Caco-2 (cell line): ENCODE data around the gene PPP1R12B. TPM values are rescaled to one million over a fixed set of nuclear protein-coding genes. Genes with fewer than 3 reads are reported as not detected.
"Not testable (repeated sequence)": the region's sequence is repeated elsewhere in the genome, so short reads cannot be mapped to it uniquely, and the experiment has no call there.

Experiments used
- BruUV-seq: library from RNA; stranded (reverse); fragments of 400-500 nt; replicated peaks from 2 replicates; lab custom pipeline; 2021; lab: Mats Ljungman, UMichigan
- CTCF ChIA-PET: fragments of 300-600 bp; sonication (Branson Sonifier 250); formaldehyde crosslinking; loops from one replicate; lab custom pipeline; 2022; ENCODE audit warnings: antibody characterized with exemption; lab: Charles Lee
- POLR2A ChIA-PET: fragments of 300-600 bp; sonication (Branson Sonifier 250); formaldehyde crosslinking; loops from one replicate; lab custom pipeline; 2022; ENCODE audit warnings: antibody characterized with exemption; lab: Charles Lee
- DNase-seq, 2 experiments: peaks; one replicate each; pipeline versions ENCODE4 v3.0.0 to v3.0.0-alpha.2; 2020 to 2022
- H3K27me3 ChIP-seq: replicated peaks from 2 replicates; pipeline ENCODE4 v1.6.0; 2011; ENCODE audit warnings: low read length; ENCODE audit not compliant: control insufficient read depth, insufficient read depth
- H3K36me3 ChIP-seq: 2 replicates; pipeline ENCODE4 v1.5.1; 2011; ENCODE audit warnings: low read length; ENCODE audit not compliant: control insufficient read depth, insufficient read depth
- H3K4me1 ChIP-seq: fragments of 250-450 bp; sonication (Bioruptor Pico); 2 replicates; pipeline ENCODE4 v1.5.1; 2020; ENCODE audit warnings: mild to moderate bottlenecking
- H3K4me3 ChIP-seq: 2 replicates; pipeline ENCODE4 v1.5.1; 2011; ENCODE audit warnings: low read depth, mild to moderate bottlenecking, control low read depth, low read length
- H3K9me3 ChIP-seq: fragments of 250-450 bp; sonication (Bioruptor Pico); 2 replicates; pipeline ENCODE4 v1.5.1; 2020; ENCODE audit warnings: mild to moderate bottlenecking, moderate library complexity
- H3K27ac Mint-ChIP-seq: one replicate; pipeline ENCODE4 v1.8.0; 2022; ENCODE audit warnings: mixed read lengths; ENCODE audit not compliant: unreplicated experiment
- H3K27me3 Mint-ChIP-seq: one replicate; pipeline ENCODE4 v1.8.0; 2022; ENCODE audit warnings: mixed read lengths; ENCODE audit not compliant: insufficient read depth, unreplicated experiment
- H3K36me3 Mint-ChIP-seq: one replicate; pipeline ENCODE4 v1.8.0; 2022; ENCODE audit warnings: mild to moderate bottlenecking, mixed read lengths; ENCODE audit not compliant: insufficient read depth, unreplicated experiment
- H3K4me1 Mint-ChIP-seq: one replicate; pipeline ENCODE4 v1.8.0; 2022; ENCODE audit warnings: low read depth, mixed read lengths; ENCODE audit not compliant: unreplicated experiment
- H3K4me3 Mint-ChIP-seq: one replicate; pipeline ENCODE4 v1.8.0; 2022; ENCODE audit warnings: mild to moderate bottlenecking, moderate library complexity, mixed read lengths; ENCODE audit not compliant: unreplicated experiment
- H3K9me3 Mint-ChIP-seq: one replicate; pipeline ENCODE4 v1.8.0; 2022; ENCODE audit warnings: mixed read lengths; ENCODE audit not compliant: unreplicated experiment
- CTCF ChIP-seq, 2 experiments: fragments of 200-600 bp in 1 of 2; IDR thresholded peaks; 1 replicate in 1 of 2; 2 replicates in 1 of 2; pipeline versions ENCODE4 v1.5.1 to v1.8.0; 2011 to 2022; ENCODE audit warnings: antibody characterized with exemption in 1 of 2, control low read depth in 1 of 2, inconsistent platforms in 1 of 2, low read depth in 1 of 2, low read length in 1 of 2, mild to moderate bottlenecking in 1 of 2, moderate library complexity in 1 of 2; ENCODE audit not compliant: insufficient read depth in 1 of 2, severe bottlenecking in 1 of 2, unreplicated experiment in 1 of 2
- intact Hi-C: fragments of 100-400 bp; cut with micrococcal nuclease; formaldehyde crosslinking; loops from one replicate; pipeline ENCODE4 v1.10.0; 2022; ENCODE audit not compliant: unreplicated experiment
- total RNA-seq: library from RNA; stranded (reverse); gene quantifications from 2 replicates; pipeline ENCODE4 v1.2.3, GENCODE V29; 2022

PPP1R12B gene
- total RNA-seq, 1 experiment from 2014 or later, result 16.4 TPM

DNA sequence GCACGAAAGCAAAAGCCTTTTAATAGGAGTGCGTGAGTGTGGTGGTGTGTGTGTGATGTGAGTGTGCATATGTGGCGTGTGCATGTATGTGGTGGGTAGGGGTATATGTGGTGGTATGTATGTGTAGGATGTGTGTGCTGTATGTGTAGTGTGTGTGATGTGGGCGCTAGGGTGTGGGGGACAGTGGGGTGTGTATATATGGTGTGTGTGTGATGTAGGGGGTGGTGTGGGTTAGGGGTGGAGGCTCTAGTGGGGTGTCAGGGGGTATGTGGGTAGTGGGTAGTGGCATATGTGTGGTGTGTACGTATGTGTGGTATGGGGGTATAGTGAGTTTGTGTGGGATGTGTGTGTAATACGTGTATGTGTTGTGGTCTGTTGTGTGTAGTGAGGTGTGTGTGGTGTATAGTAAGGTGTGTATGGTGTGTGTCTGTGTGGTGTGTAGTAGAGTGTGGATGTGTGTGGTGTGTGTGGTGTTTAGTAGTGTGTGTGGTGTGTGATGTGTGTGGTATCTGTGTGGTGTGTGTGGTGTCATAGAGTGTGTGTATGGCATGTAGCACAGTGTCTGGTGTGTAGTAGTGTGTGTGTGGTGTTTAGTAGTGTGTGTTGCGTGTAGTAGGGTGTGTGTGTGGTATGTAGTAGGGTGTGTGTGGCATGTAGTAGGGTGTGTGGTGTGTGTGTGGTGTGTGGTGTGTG, 275.7 kb downstream of the PPP1R12B start:
- CTCF ChIA-PET, result no interaction called here

DNA sequence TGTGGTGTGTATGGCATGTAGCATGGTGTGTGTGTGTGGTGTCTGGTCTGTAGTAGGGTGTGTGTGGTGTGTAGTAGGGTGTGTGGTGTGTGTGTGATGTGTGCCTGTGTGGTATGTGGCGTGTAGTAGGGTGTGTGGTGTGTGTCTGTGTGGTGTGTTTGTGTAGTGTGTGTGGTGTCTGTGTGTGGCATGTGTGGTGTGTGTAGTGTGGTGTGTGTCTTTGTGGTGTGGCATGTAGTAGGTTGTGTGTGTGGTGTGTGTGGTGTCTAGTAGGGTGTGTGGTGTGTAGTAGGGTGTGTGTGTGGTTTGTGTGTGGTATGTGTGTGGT, 276.2 kb downstream of the PPP1R12B start:
- TF ChIP-seq CTCF (IDR thresholded peaks at IDR 0.05; ENCODE audit: insufficient read depth in 1 of 2, low read depth in 1 of 2, low read length in 1 of 2, severe bottlenecking in 1 of 2, unreplicated experiment in 1 of 2), result no peak
- Mint-ChIP-seq H3K36me3 (no peaks in the 10 kb centered on the region), H3K4me3 (no peak overlapping the region), H3K9me3 (no peaks in the 10 kb centered on the region), H3K27me3 (no peaks in the 10 kb centered on the region), H3K27ac (no peak overlapping the region), H3K4me1 (no peaks in the 10 kb centered on the region)
- POLR2A ChIA-PET, result no interaction called here
- H3K4me3 ChIP-seq, result no peak overlapping the region
- no TSS peak for BruUV-seq
- H3K4me1 ChIP-seq, result no peaks in the 10 kb centered on the region
- CTCF ChIA-PET, result no interaction called here
- H3K36me3 ChIP-seq, result no peaks in the 10 kb centered on the region
- H3K27me3 ChIP-seq, result no peaks in the 10 kb centered on the region
- H3K9me3 ChIP-seq, result no peaks in the 10 kb centered on the region
- DNase-seq, result peak in 1 of 2 experiments; percentile 25
- intact Hi-C loops, result no loop called here

More for the DNA sequence above, 275.7 kb downstream of the PPP1R12B start:
- POLR2A ChIA-PET, result no interaction called here
- Histone ChIP-seq H3K27me3 (no peaks in the 10 kb centered on the region), H3K36me3 (no peaks in the 10 kb centered on the region), H3K4me3 (no peak overlapping the region), H3K4me1 (no peaks in the 10 kb centered on the region), H3K9me3 (no peaks in the 10 kb centered on the region)
- H3K27me3 Mint-ChIP-seq, result no peaks in the 10 kb centered on the region
- no peak overlapping the region for H3K4me3 Mint-ChIP-seq
- H3K36me3 Mint-ChIP-seq, result no peaks in the 10 kb centered on the region
- peak in 1 of 2 experiments; percentile 8 for DNase-seq
- TF ChIP-seq CTCF (IDR thresholded peaks at IDR 0.05; ENCODE audit: insufficient read depth in 1 of 2, low read depth in 1 of 2, low read length in 1 of 2, severe bottlenecking in 1 of 2, unreplicated experiment in 1 of 2), result no peak
- no peak overlapping the region for H3K27ac Mint-ChIP-seq
- intact Hi-C loops, result no loop called here
- H3K9me3 Mint-ChIP-seq, result no peaks in the 10 kb centered on the region
- BruUV-seq, result no TSS peak
- no peaks in the 10 kb centered on the region for H3K4me1 Mint-ChIP-seq

DNA sequence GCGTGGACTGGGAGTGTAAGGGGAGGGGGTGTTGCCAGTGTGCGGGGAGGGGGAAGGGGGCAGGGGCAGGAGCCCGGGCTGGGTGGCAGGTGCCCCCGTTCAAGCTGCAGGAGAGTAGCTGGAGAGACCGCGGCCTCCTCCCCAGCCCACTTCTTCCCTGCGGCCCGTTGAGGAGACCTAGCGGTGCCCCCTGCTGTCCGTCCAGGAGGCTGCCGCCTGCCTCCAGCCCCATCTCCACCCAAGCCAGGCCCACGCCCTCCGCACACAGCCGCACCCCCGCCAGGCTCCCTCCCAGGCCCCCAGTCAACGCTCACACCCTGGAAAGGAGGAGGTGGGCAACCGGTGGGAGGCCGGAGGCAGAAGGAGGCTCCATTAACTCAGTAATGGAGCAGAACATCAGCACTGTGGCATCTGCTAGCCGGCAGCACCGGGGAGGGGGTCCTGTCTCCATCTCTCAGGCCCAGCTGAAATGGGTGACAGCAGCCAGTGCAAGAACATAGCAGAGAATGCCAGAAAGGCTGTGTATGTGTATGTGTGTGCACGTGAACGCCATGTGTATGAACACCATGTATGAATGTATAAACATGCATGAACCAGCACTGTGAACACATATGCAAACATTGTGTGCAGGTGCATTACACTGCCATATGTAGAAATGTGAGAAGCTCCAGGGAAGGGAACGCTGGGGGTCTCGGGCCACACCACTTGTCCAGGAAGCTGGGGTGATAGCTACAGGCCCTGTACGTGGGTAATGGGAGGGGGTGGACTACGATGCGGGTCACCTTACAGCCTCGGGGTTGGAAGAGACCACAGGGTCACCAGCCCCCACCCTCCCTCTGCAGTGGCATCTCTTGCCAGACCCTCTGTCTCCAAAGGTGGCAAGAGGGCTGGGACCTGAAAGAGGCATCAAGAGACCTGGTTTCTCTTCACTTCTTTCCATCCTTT, 277.2 kb downstream of the PPP1R12B start:
- peak; percentile 49 to 52 for TF ChIP-seq CTCF (IDR thresholded peaks at IDR 0.05; ENCODE audit: insufficient read depth in 1 of 2, low read depth in 1 of 2, low read length in 1 of 2, severe bottlenecking in 1 of 2, unreplicated experiment in 1 of 2)
- Mint-ChIP-seq H3K27me3 (no peaks in the 10 kb centered on the region), H3K4me3 (no peak overlapping the region), H3K9me3 (no peaks in the 10 kb centered on the region), H3K4me1 (no peaks in the 10 kb centered on the region), H3K36me3 (no peaks in the 10 kb centered on the region), H3K27ac (no peak overlapping the region)
- no TSS peak for BruUV-seq
- ChIA-PET CTCF (no interaction called here), POLR2A (no interaction called here)
- Histone ChIP-seq H3K4me3 (no peak overlapping the region), H3K27me3 (no peaks in the 10 kb centered on the region), H3K9me3 (no peaks in the 10 kb centered on the region), H3K4me1 (no peaks in the 10 kb centered on the region), H3K36me3 (no peaks in the 10 kb centered on the region)
- intact Hi-C loops, result no loop called here
- DNase-seq, result peak; percentile 56 to 61

GRCh38 chr1:202627036-202627435, 278.5 kb downstream of the PPP1R12B start:
- H3K4me1 ChIP-seq, H3K9me3 Mint-ChIP-seq, H3K27me3 Mint-ChIP-seq, CTCF ChIA-PET, intact Hi-C loops, BruUV-seq, H3K27me3 ChIP-seq, H3K4me1 Mint-ChIP-seq, H3K27ac Mint-ChIP-seq, H3K9me3 ChIP-seq, H3K4me3 Mint-ChIP-seq, H3K36me3 ChIP-seq, H3K36me3 Mint-ChIP-seq, POLR2A ChIA-PET, H3K4me3 ChIP-seq: not testable (repeated sequence)
- peak in 1 of 2 experiments; percentile 12 for DNase-seq
